GM12878 (cell line): ENCODE measurements around the gene TGM5. TPM values are rescaled to one million over a fixed set of nuclear protein-coding genes. Genes with fewer than 3 reads are reported as not detected.

ENCODE experiments used
- ATF2 ChIP-seq: IDR thresholded peaks from 2 replicates; pipeline ENCODE4 v1.6.1; 2012; ENCODE audit warnings: low read length, inconsistent platforms
- BRCA1 ChIP-seq: IDR thresholded peaks from 2 replicates; pipeline ENCODE4 v1.6.1; 2011; ENCODE audit warnings: low read depth, low read length, improper control_type of control experiment
- CTCF ChIP-seq, 3 experiments: IDR thresholded peaks in 2 of 3; conservative IDR thresholded peaks in 1 of 3; 2 replicates each; pipeline ENCODE4 v1.5.1; 2011; ENCODE audit warnings: low read depth in 3 of 3, low read length in 3 of 3, mild to moderate bottlenecking in 3 of 3, control low read depth in 2 of 3, moderate library complexity in 2 of 3, inconsistent platforms in 1 of 3, mixed read lengths in 1 of 3; ENCODE audit not compliant: control insufficient read depth in 2 of 3, insufficient read depth in 1 of 3; ENCODE audit errors: extremely low read depth in 1 of 3
- HDGF ChIP-seq: fragments of 450-650 bp; IDR thresholded peaks from 2 replicates; pipeline ENCODE4 v1.6.1; 2016; ENCODE audit warnings: antibody characterized with exemption
- JUNB ChIP-seq: IDR thresholded peaks from 2 replicates; pipeline ENCODE4 v1.6.1; 2016; ENCODE audit warnings: antibody characterized with exemption, mild to moderate bottlenecking
- LARP7 ChIP-seq: fragments of 450-650 bp; IDR thresholded peaks from 2 replicates; pipeline ENCODE4 v1.6.1; 2017; ENCODE audit warnings: mild to moderate bottlenecking
- MYC ChIP-seq: IDR thresholded peaks from 2 replicates; pipeline ENCODE4 v1.6.1; 2011; ENCODE audit warnings: mild to moderate bottlenecking, low read length, moderate library complexity, inconsistent platforms; ENCODE audit not compliant: insufficient read depth, insufficient replicate concordance, insufficient read length, severe bottlenecking
- NR2C2 ChIP-seq: IDR thresholded peaks from 2 replicates; pipeline ENCODE4 v1.6.1; 2011; ENCODE audit warnings: borderline replicate concordance, low read depth; ENCODE audit not compliant: control insufficient read depth, insufficient read length
- SMARCA5 ChIP-seq: fragments of 450-650 bp; IDR thresholded peaks from 2 replicates; pipeline ENCODE4 v1.6.1; 2017; ENCODE audit warnings: mild to moderate bottlenecking
- SREBF1 ChIP-seq: IDR thresholded peaks from 2 replicates; pipeline ENCODE4 v1.6.1; 2012; ENCODE audit warnings: mild to moderate bottlenecking, low read length
- SRF ChIP-seq, 2 experiments: IDR thresholded peaks; 2 replicates each; pipeline ENCODE4 v1.6.1; 2011; ENCODE audit warnings: low read depth in 2 of 2, low read length in 2 of 2, mild to moderate bottlenecking in 1 of 2, moderate library complexity in 1 of 2
- TAF1 ChIP-seq: IDR thresholded peaks from 2 replicates; pipeline ENCODE4 v1.6.1; 2011; ENCODE audit warnings: mild to moderate bottlenecking, low read depth, low read length, borderline replicate concordance
- TCF3 ChIP-seq: IDR thresholded peaks from 2 replicates; pipeline ENCODE4 v1.6.1; 2012; ENCODE audit warnings: low read depth, mild to moderate bottlenecking, low read length, borderline replicate concordance; ENCODE audit not compliant: insufficient read depth
- ZBTB4 ChIP-seq: fragments of 450-650 bp; formaldehyde crosslinking; IDR thresholded peaks from 2 replicates; pipeline ENCODE4 v1.4.0; 2022; ENCODE audit warnings: mild to moderate bottlenecking, moderate library complexity
- ZNF207 ChIP-seq: fragments of 450-650 bp; IDR thresholded peaks from 2 replicates; pipeline ENCODE4 v1.6.1; 2014; ENCODE audit warnings: antibody characterized with exemption, mild to moderate bottlenecking, borderline replicate concordance
- ZNF384 ChIP-seq: IDR thresholded peaks from 2 replicates; pipeline ENCODE4 v1.6.1; 2012; ENCODE audit warnings: low read depth, mild to moderate bottlenecking, low read length, improper control_type of control experiment, borderline replicate concordance
- ZNF592 ChIP-seq: fragments of 450-650 bp; IDR thresholded peaks from 2 replicates; pipeline ENCODE4 v1.6.1; 2017; ENCODE audit warnings: mild to moderate bottlenecking, moderate library complexity
- polyA plus RNA-seq, 11 experiments: library from polyadenylated mRNA; depleted of rRNA in 4 of 11; unstranded in 6 of 11; stranded (reverse) in 5 of 11; fragments of >200 nt; fragmentation: Nextera tagmentation in 4 of 11; fragmentation: Illumina TruSeq in 1 of 11; extraction: Ambion mirVana in 4 of 11; extraction: Trizol in 1 of 11; gene quantifications; 1 replicate in 1 of 11; 2 replicates in 10 of 11; pipeline versions ENCODE4 v1.2.1 to v1.2.3, GENCODE V29; 2011 to 2016; ENCODE audit warnings: inconsistent platforms in 2 of 11, missing spikeins in 2 of 11, low read depth in 1 of 11
- total RNA-seq, 4 experiments: library from RNA; depleted of rRNA in 3 of 4; stranded (reverse); fragments of >200 nt in 3 of 4; fragmentation: Illumina TruSeq in 1 of 4; extraction: Trizol in 1 of 4; gene quantifications; 2 replicates each; pipeline versions ENCODE4 v1.2.1 to v1.2.3, GENCODE V29; 2013 to 2021

Gene TGM5
- total and polyA plus RNA-seq, 10 of the 15 experiments (the other 5 are each of a cell fraction or from before 2014, with no cell fraction given): 4.4 to 27.1 (median 5.6) TPM

GRCh38 chr15:43239732-43240491, 26.8 kb downstream of the TGM5 start (continued):
- TF ChIP-seq JUNB: peak; percentile 11; the same call in 1 of the 2 replicates
- no peak for TF ChIP-seq ZNF384
- TF ChIP-seq ZNF207: no peak
- TF ChIP-seq ZBTB4: no peak
- TF ChIP-seq SRF (IDR thresholded peaks at IDR 0.05; ENCODE audit: low read depth in 2 of 2, low read length in 2 of 2): no peak
- TF ChIP-seq CTCF (IDR thresholded peaks at IDR 0.05 in 2 of 3, conservative IDR thresholded peaks at IDR 0.05 in 1 of 3; ENCODE audit: control insufficient read depth in 2 of 3, extremely low read depth in 1 of 3, insufficient read depth in 1 of 3, low read depth in 3 of 3, low read length in 3 of 3): no peak
- no peak for TF ChIP-seq HDGF
- TF ChIP-seq SREBF1: no peak
- TF ChIP-seq TCF3: no peak
- no peak for TF ChIP-seq MYC
- peak; percentile 23; the same call in 1 of the 2 replicates for TF ChIP-seq ATF2
- TF ChIP-seq SMARCA5: no peak
- TF ChIP-seq BRCA1: no peak
- no peak for TF ChIP-seq LARP7
- no peak for TF ChIP-seq TAF1
- no peak for TF ChIP-seq NR2C2
- TF ChIP-seq ZNF592: 0 out of 2 replicates have a peak, but pooled peaks have one; percentile 32
